COR-L47 (cell line): ENCODE data around the gene MTERF4.

Source experiments
- DNase-seq: peaks from one replicate; lab custom pipeline; 2025; lab: John Stamatoyannopoulos, UW

The MTERF4 gene

GRCh38 chr2:241088376-241088775 lies 13.7 kb downstream of the MTERF4 start:
- DNase-seq: no peak

DNA sequence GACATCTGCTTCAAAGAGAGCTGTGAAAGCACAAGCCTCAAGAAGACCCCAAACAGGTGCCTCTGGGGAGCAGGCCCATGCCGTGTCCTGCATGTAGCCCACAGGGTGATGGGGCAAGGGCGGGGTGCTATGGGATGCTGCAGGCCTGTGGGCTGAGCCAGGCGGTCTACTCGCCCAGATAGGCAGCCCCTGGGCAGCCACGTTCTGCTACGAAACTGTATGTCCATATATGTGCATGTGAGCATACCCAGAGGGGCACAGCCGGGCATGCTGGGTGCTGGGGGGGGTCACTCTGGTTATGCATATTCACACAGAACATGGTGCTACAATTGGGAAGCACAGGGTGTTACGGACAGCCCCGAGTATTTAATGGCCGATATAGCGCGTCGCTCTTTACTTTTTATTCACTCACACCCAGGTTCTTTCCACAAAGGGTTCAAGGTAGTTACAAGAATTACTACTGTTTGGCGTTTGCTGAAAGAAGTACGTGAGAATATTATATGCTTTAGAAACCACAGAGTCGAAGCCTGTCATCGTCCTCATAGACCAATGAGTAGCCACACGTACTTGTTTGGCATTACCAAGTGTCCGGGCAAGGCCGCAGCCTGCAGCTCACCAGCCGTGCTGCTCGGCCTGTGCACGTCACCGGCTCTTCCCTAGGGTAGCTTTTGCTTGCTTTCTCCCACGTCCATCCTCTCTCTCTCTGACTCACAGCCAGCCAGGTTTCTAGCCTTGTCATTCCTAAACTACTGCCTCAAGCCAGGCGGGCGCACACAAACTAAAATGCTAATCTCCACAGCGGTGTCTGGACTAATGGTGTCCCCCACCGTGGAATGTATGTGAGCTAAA lies 14.4 kb downstream of the MTERF4 start:
- no peak for DNase-seq

DNA sequence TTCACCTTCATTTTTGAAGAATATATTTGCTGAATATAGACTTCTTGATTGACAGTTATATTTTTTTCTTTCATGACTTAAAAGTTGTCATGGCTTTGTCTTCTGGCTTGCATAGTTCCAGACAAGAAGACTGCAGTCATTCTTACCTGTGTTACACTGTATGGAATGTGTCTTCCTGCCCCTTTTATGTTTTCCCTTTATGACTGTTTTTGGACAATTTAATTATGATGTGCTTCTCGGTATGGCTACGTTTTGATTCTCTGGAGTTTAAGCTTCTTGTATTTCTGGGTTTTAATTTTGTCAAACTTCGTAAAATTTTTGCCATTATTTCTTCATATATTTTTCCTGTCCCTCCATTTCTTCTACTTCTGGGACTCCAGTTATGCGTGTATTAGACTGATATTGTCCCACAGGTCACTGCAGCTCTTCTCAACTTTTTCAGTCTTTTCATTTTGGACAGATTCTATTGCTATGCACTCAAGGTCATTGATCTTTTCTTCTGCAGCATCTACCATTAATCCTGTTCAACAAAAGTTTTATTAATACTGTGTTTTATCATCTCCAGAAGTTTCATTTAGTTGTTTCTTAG lies 17.1 kb downstream of the MTERF4 start:
- DNase-seq: no peak

GRCh38 chr2:241083091-241083415 lies 19.0 kb downstream of the MTERF4 start:
- DNase-seq: no peak

DNA sequence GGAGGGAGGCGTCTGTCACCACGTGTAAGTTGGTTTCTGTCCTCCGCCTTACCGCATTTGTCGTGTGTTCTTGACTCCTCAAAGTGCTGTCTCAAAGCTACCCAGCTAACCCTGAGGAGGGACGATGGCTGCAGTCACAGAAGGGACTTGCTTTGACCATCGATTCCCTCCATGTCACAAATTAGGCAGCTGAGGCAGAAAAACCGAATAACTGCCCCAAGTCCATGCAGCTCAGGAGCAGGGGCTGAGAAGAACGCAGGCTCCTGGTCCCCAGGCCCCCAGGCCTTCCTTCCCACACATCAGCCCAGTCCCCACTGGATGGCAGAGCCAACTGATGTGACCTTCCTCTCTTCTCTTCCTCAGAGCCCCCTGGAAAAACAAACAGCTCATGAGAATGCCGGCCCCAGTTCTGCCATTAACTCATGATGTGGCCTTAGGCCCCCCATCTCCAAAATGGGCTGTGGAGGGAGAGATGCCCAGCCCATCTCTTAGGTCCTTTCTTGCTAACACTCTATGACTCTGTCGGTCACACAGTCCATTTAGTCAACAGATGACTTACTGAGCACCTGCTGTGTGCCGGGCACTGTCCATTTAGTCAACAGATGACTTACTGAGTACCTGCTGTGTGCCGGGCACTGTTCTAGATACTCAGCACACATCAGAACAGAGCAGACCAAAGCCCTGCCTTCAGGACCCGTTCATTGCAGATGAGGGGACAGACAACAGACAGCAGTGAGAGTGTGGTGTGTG lies 19.6 kb downstream of the MTERF4 start:
- DNase-seq: no peak

DNA sequence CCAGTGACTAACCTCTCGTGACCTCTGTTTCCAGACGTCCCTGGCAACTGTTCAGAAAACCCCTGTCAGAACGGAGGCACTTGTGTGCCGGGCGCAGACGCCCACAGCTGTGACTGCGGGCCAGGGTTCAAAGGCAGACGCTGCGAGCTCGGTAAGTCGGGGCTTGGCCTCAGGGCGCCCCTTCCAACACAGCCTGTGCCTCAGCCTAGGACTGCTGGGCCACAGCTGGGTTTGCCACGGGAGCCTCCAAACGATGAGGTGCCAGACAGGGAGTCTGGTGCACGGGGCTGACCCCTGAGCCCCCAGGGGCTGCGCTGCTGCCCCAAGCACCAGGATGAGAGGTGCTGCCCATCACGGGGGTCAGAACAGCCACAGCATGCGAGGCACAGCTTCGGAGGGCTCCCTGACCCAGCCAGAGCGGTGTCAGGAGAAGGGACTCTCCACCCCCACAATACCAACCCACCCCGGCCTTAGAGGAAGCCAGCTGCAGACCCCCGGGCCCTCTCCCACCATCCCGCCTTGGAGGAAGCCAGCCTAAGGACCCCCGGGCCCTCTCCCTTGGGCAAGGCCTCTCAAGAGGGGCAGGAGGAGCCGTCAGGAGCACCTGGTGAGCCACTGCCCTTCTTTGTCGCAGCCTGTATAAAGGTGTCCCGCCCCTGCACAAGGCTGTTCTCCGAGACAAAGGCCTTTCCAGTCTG lies 20.3 kb downstream of the MTERF4 start:
- DNase-seq: no peak

GRCh38 chr2:241081190-241081642 lies 20.9 kb downstream of the MTERF4 start:
- no peak for DNase-seq

DNA sequence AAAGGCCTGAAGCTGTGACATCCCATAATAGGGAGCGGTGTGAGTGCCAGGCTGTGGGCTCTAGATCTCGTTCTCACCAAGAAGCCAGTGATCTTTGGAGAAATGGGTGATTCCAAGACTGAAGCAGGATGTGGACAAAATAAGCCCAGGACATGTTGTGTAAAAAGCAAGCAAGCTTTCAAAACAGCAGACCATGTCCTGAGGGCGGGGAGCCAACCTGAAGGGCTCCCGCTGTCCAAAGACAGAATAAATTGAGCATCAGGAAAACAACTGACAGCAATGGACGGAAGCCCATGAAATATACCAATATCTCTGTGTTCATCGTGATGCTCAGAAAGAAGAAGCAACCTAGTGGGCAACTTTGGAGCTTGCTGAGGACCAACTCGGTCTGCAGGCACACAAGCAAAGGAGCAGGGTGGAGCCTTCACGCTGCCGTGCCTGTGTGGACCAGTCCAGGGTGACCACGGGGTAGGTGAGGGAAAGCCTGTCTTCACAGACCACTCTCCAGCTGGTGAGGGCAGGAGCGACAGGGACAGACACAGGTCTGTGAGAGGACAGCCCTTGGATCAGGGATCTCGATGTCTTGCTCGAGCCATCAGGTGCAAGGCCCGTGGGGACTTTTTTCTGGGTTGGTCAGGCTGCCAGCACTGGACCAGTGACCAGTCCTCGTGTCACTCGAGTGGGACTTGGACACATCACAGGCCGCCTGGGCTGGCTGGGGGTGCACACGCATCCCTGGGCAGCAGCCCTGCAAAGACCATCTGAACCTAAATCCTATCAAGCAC lies 21.5 kb downstream of the MTERF4 start:
- DNase-seq: no peak

DNA sequence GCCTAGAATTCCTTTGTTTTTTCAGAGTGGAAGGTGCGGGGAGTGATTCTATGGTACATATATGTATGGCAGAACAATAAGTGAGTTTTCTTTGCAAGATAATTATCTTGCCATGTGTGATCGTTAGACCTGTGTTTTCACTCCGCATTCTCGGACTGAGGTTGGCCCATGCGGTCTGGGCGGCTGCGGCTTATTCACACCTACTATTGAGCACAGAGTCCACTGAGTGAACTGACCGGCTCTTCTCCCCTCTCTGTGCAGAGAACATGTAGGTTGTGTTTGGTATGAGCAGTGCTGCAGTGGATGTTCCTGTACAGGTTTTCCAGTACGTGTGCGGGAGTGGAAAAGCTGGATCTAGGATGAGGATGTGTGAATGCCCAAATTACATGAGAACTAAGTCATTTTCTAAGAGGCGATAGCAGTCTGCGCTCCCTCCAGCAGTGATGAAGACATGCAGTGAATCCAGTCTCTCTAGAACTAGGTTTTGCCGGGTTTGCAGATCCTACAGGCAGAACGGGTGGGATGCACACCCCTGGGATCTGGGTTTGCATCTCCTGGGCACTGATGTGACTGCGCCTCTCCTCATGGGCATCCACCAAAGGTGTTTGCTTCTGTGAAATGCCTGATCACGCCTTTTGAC lies 27.1 kb downstream of the MTERF4 start:
- DNase-seq: no peak

- DNase-seq: no peak
Observed at GRCh38 chr2:241074065-241074818, 27.8 kb downstream of the MTERF4 start.

DNA sequence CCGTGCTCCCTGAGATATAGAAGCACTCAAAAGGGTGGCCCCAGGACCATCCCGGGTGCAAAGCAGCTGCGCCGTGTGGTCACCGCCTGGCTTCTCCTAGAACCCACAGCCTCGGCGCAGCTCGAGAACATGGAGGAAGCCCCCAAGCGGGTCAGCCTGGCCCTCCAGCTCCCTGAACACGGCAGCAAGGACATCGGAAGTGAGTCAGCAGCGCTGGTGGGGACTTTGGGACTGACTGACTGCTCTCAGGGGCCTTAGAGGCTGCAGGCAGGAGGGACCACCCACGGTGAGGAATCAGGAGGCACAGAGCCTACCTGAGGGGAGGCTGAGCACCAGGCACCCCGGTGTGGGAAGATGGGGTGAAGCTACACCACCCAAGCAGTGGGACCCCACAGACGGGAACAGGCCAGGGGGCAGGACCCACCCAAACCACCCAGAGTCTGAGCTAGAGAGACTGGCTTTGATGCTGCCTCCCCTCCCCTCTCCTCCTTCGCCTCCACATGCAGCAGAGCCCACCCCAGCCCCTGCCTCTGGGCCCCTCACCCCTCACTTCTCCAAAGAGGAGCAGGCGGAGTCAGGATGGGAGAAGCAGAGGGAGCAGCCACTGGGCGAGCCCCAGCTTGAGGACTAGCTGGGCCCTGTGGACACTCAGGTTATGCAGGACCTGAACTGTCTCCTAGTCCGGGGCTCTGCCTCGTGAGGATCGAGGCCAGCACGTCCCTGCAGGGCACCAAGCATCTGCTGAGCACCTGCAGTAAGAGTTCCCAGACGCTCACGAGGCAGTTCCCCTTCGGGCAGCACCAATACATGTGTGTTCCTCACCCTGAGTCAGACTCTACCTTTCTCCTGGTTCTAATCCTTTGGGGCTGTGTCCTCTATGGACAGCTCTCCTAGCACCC lies 28.7 kb downstream of the MTERF4 start:
- no peak for DNase-seq

GRCh38 chr2:241072553-241073165 lies 29.4 kb downstream of the MTERF4 start:
- no peak for DNase-seq

- DNase-seq: no peak
Observed at GRCh38 chr2:241072151-241072550, 29.9 kb downstream of the MTERF4 start.

DNA sequence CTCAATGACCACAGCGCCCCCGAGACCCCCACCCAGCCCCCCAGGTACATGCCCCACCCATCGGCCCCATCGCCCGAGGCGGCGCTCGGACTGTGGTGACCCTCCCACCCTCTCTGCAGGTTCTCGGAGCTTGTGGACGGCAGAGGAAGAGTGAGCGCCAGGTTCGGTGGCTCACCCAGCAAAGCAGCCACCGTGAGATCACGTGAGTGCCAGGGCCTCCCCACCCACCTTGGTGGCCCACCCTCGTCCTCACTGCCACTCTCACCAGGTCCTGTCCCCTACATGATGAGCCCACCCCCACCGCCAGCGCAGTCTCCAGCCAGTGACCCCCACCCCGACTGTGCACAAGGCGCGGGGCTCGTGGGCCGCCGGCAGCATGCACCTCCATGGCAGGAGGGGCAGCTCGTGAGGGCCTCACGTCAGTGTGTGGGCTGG lies 30.4 kb downstream of the MTERF4 start:
- no peak for DNase-seq

DNA sequence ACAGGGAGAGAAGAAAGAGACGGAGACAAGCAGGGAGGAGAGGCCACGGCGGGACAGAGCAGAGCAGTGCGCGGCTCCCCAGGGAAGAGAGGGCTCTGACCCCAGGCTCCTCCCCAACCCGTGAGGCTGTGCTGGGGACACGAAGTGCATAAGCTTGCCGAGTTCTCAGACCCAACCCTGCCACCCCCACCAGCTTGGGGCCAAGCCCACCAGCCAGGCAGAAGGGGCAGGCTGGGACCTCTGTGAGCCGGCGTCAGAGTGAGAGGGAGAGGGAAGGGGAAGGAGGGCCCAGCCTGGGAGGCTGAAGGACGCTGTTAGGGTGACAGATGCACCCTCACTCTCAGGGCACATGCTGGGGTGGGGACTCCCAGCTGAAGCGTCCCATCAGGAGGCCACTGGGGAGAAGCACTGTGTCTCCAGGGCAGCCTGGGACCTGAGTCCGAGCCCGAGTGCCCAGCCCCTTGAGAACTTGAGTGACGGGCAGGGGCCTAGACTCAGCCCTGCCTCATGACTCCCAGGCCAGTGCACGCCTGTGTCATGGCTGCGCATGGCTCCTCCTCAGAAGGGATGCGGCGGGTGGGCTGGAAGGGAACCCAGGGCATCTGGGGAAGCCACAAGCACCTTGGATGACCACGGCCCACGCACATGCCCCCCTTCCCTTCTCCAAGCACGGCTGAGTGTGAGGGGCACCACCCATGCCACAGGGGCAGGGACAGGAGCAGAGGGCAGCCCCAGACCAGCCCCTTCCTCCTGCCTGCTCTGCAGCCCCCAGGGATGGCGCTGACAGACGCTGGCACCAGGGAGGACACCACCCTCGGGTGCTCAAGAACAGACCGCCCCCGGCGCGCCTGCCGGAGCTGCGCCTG lies 31.0 kb downstream of the MTERF4 start:
- no peak for DNase-seq

GRCh38 chr2:241070361-241070760 lies 31.7 kb downstream of the MTERF4 start:
- no peak for DNase-seq

DNA sequence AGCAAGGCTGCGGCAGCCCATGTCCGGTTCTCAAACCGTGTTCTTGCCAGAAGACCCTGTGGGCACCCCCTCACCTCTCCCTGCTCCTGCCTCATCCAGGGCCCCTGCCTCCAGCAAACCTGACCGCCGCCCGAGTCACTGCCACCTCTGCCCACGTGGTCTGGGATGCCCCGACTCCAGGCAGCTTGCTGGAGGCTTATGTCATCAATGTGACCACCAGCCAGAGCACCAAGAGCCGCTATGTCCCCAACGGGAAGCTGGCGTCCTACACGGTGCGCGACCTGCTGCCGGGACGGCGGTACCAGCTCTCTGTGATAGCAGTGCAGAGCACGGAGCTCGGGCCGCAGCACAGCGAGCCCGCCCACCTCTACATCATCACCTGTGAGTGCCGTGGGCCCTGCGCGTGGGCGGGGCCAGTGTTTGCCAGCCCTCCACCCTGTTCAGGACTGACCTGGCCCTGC lies 32.2 kb downstream of the MTERF4 start:
- no peak for DNase-seq
